Lower leg skin (tissue), 3 donors: Measurements from ENCODE around the gene C8G.

Source experiments
- POLR2A ChIP-seq, 2 donors: fragments of 450-650 bp; IDR thresholded peaks; one replicate each; pipeline ENCODE4 v1.6.1; 2016 to 2017; ENCODE audit warnings: antibody characterized with exemption in 2 of 2, mild to moderate bottlenecking in 1 of 2, moderate library complexity in 1 of 2
- TF ChIP-seq, protein P1 (sequence below), 3 donors: fragments of 450-650 bp; IDR thresholded peaks; one replicate each; pipeline ENCODE4 v1.5.1; 2016; ENCODE audit warnings: antibody characterized with exemption in 3 of 3, mild to moderate bottlenecking in 3 of 3, moderate library complexity in 2 of 3

DNA sequence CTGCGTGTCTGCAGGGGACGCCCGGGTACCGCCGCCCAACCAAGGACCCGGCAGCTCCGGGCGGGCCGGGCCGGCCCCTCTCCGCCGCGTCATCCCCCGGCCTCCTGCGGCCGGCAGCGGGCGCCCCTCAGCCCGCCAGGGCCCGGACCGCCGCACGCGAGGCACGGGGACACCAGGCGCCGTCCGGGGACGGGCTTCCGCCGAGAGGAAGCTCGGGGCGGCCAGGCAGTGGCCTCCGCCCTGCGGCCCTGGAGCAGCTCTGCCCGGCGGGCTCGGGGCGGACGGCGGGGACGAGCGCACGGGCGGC, 878 bp upstream of the C8G start:
- TF ChIP-seq, protein P1, sequence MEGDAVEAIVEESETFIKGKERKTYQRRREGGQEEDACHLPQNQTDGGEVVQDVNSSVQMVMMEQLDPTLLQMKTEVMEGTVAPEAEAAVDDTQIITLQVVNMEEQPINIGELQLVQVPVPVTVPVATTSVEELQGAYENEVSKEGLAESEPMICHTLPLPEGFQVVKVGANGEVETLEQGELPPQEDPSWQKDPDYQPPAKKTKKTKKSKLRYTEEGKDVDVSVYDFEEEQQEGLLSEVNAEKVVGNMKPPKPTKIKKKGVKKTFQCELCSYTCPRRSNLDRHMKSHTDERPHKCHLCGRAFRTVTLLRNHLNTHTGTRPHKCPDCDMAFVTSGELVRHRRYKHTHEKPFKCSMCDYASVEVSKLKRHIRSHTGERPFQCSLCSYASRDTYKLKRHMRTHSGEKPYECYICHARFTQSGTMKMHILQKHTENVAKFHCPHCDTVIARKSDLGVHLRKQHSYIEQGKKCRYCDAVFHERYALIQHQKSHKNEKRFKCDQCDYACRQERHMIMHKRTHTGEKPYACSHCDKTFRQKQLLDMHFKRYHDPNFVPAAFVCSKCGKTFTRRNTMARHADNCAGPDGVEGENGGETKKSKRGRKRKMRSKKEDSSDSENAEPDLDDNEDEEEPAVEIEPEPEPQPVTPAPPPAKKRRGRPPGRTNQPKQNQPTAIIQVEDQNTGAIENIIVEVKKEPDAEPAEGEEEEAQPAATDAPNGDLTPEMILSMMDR (IDR thresholded peaks at IDR 0.05): no peak
- TF ChIP-seq POLR2A (IDR thresholded peaks at IDR 0.05): no peak
